GM12878 (cell line): ENCODE measurements around the gene QRFP. TPM values are rescaled to one million over a fixed set of nuclear protein-coding genes. Genes with fewer than 3 reads are reported as not detected.

Experiments used
- ATAC-seq: fragments of 200-7000 bp; cut with Tn5 transposase; 3 replicates; pipeline ENCODE4 v1.9.1; 2020; ENCODE audit warnings: mild to moderate bottlenecking, moderate library complexity
- BruUV-seq: library from RNA; stranded (reverse); fragments of 400-500 nt; replicated peaks from 2 replicates; lab custom pipeline; 2021; lab: Mats Ljungman, UMichigan
- CTCF ChIA-PET: fragments of 300-600 bp; sonication (Branson Sonifier 250); formaldehyde crosslinking; extraction: SDS; loops from one replicate; lab custom pipeline; 2021; ENCODE audit warnings: inconsistent platforms; lab: Yijun Ruan, JAX
- POLR2A ChIA-PET: fragments of 350-600 bp; formaldehyde crosslinking; extraction: SDS; loops from one replicate; lab custom pipeline; 2021; ENCODE audit warnings: inconsistent platforms; lab: Charles Lee
- RAD21 ChIA-PET: fragments of 300-600 bp; sonication (Branson Sonifier 250); formaldehyde crosslinking; loops from one replicate; lab custom pipeline; 2023; ENCODE audit warnings: antibody characterized with exemption; ENCODE audit not compliant: unreplicated experiment; lab: Charles Lee
- SMC1A ChIA-PET: fragments of 300-600 bp; sonication (Branson Sonifier 250); formaldehyde crosslinking; loops from one replicate; lab custom pipeline; 2023; ENCODE audit not compliant: unreplicated experiment, uncharacterized antibody; lab: Charles Lee
- DNase-seq: peaks from one replicate; pipeline ENCODE4 v3.0.0-alpha.2; 2011; ENCODE audit warnings: low read depth, low spot score
- FAIRE-seq: peaks from 3 replicates; lab custom pipeline; 2011; peaks lifted over from hg19 to GRCh38; lab: Jason Lieb, UNC
- H2AFZ ChIP-seq: 2 replicates; pipeline ENCODE4 v1.6.0; 2011; ENCODE audit warnings: low read depth, low read length, control low read depth; ENCODE audit not compliant: control insufficient read depth
- H3K27ac ChIP-seq: 2 replicates; pipeline ENCODE4 v1.5.1; 2011; ENCODE audit warnings: control low read depth; ENCODE audit not compliant: control insufficient read depth, insufficient read depth
- H3K27me3 ChIP-seq, 2 experiments: replicated peaks in 1 of 2; 2 replicates each; pipeline versions ENCODE4 v1.6.0 to v1.6.1; 2011; ENCODE audit warnings: low read length in 1 of 2; ENCODE audit not compliant: control insufficient read depth in 2 of 2, insufficient read depth in 2 of 2
- H3K36me3 ChIP-seq, 2 experiments: 2 replicates each; pipeline ENCODE4 v1.5.1; 2011; ENCODE audit warnings: low read length in 1 of 2; ENCODE audit not compliant: control insufficient read depth in 2 of 2, insufficient read depth in 2 of 2
- H3K4me1 ChIP-seq: 2 replicates; pipeline ENCODE4 v1.6.1; 2011; ENCODE audit warnings: mild to moderate bottlenecking, low read length, moderate library complexity, mixed read lengths; ENCODE audit not compliant: control insufficient read depth, insufficient read depth
- H3K4me2 ChIP-seq: 2 replicates; pipeline ENCODE4 v1.6.0; 2011; ENCODE audit warnings: control low read depth; ENCODE audit not compliant: control insufficient read depth, insufficient read depth
- H3K4me3 ChIP-seq: fragments of 200-600 bp; sonication (generic); 2 replicates; pipeline ENCODE4 v1.5.1; 2016
- H3K79me2 ChIP-seq: 2 replicates; pipeline ENCODE4 v1.6.0; 2011; ENCODE audit warnings: low read length; ENCODE audit not compliant: control insufficient read depth, insufficient read depth
- H3K9ac ChIP-seq: 2 replicates; pipeline ENCODE4 v1.8.0; 2011; ENCODE audit warnings: low read length, control low read depth, mixed read lengths; ENCODE audit not compliant: control insufficient read depth, insufficient read depth
- H3K9me3 ChIP-seq: replicated peaks from 3 replicates; pipeline ENCODE4 v1.5.1; 2011; ENCODE audit warnings: mild to moderate bottlenecking, low read length; ENCODE audit not compliant: control insufficient read depth, insufficient read depth
- H4K20me1 ChIP-seq: 2 replicates; pipeline ENCODE4 v1.6.0; 2011; ENCODE audit not compliant: control insufficient read depth, insufficient read depth
- ESRRA ChIP-seq: IDR thresholded peaks from 2 replicates; pipeline ENCODE4 v1.6.1; 2012; ENCODE audit warnings: mild to moderate bottlenecking, low read length, improper control_type of control experiment
- HDAC6 ChIP-seq: fragments of 200-600 bp; sonication (generic); IDR thresholded peaks from one replicate; pipeline ENCODE4 v1.8.0; 2017; ENCODE audit warnings: antibody characterized with exemption; ENCODE audit not compliant: unreplicated experiment
- NR2F1 ChIP-seq: fragments of 450-650 bp; conservative IDR thresholded peaks from 2 replicates; pipeline ENCODE4 v1.6.1; 2017; ENCODE audit warnings: mild to moderate bottlenecking
- RBBP5 ChIP-seq: fragments of 200-600 bp; sonication (generic); conservative IDR thresholded peaks from 2 replicates; pipeline ENCODE4 v1.6.1; 2016
- WGBS: methylation state at CpG from one replicate; pipeline ENCODE4 v1.1.6; 2016; ENCODE audit warnings: low lambda C conversion rate; ENCODE audit not compliant: insufficient replicate concordance, insufficient coverage; ENCODE audit errors: missing lambda C conversion rate; 5-methylcytosine and 5-hydroxymethylcytosine counted together
- in situ Hi-C: fragments of 300-500 bp; cut with MboI; formaldehyde crosslinking; loops from 9 replicates; pipeline ENCODE4 v1.14.3; 2018; ENCODE audit warnings: mixed read lengths
- intact Hi-C: fragments of 100-400 bp; cut with micrococcal nuclease; formaldehyde crosslinking; loops from one replicate; pipeline ENCODE4 v1.14.2; 2022; ENCODE audit not compliant: unreplicated experiment
- polyA plus RNA-seq, 11 experiments: library from polyadenylated mRNA; depleted of rRNA in 4 of 11; unstranded in 6 of 11; stranded (reverse) in 5 of 11; fragments of >200 nt; fragmentation: Nextera tagmentation in 4 of 11; fragmentation: Illumina TruSeq in 1 of 11; extraction: Ambion mirVana in 4 of 11; extraction: Trizol in 1 of 11; gene quantifications; 1 replicate in 1 of 11; 2 replicates in 10 of 11; pipeline versions ENCODE4 v1.2.1 to v1.2.3, GENCODE V29; 2011 to 2016; ENCODE audit warnings: inconsistent platforms in 2 of 11, missing spikeins in 2 of 11, low read depth in 1 of 11
- total RNA-seq, 4 experiments: library from RNA; depleted of rRNA in 3 of 4; stranded (reverse); fragments of >200 nt in 3 of 4; fragmentation: Illumina TruSeq in 1 of 4; extraction: Trizol in 1 of 4; gene quantifications; 2 replicates each; pipeline versions ENCODE4 v1.2.1 to v1.2.3, GENCODE V29; 2013 to 2021
- TF ChIP-seq, protein P1 (sequence below): IDR thresholded peaks from 2 replicates; pipeline ENCODE4 v1.6.1; 2012; ENCODE audit warnings: low read depth, low read length, improper control_type of control experiment

Gene QRFP
- total and polyA plus RNA-seq, 10 of the 15 experiments (the other 5 are each of a cell fraction or from before 2014, with no cell fraction given) = not detected

DNA sequence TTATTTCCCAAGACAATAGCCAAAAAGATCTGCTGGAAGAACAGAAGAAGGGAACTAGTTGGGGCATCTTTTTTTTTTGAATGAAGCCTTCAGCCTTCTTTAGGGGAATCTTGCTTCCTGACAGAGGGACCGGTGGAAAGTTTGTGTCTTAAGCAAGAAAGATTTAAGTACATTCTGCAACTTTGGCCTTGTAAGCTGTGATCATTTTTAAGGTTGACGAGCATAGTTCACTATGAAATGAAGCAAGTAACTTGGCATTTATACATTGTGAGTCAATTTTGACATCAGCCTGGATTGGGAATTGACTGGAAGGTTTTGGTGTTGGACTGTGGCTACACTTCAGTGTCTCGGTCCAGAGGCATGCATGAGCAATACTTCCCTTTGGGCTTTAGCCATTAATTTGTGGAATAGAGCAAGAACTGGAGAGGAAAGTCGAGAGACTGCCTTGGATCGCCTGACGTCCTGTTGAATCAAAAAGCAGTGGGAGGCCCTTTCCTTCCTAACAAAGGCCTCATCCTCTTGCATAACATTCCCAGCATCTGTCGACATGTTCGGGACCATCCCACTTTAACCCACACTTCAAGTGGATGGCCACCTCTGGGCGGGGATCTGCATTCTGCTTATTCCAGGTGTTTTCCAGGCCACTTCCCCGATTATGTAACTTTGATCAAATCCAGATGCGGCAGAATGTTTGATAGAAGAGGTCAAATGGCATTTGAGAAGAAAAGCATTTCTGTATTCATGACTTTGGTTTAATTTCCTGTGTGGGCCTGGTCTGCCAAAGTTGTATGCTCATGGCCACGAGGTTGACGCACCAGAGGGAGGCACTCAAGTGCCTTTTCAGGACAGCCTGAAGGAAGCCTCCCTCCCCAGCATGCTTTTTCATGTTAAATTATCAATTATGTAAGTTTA is 49.0 kb downstream of the QRFP start:
- no peak overlapping the region for H3K4me2 ChIP-seq
- H4K20me1 ChIP-seq = no peaks in the 10 kb centered on the region
- RAD21 ChIA-PET = no interaction called here
- no peak for ATAC-seq
- no peak for FAIRE-seq
- in situ Hi-C loops = no loop called here
- WGBS = 93% methylated on average over 13 of the region's 13 CpGs
- intact Hi-C loops = no loop called here
- no peak for DNase-seq
- POLR2A ChIA-PET = no interaction called here
- no peak overlapping the region for H3K27ac ChIP-seq
- H3K9ac ChIP-seq = no peak overlapping the region
- H3K79me2 ChIP-seq = peaks cover 8% of the 10 kb centered on the region
- TF ChIP-seq NR2F1 = no peak
- TF ChIP-seq HDAC6 = no peak
- no peak for TF ChIP-seq RBBP5
- TF ChIP-seq ESRRA = no peak
- TF ChIP-seq, protein P1, sequence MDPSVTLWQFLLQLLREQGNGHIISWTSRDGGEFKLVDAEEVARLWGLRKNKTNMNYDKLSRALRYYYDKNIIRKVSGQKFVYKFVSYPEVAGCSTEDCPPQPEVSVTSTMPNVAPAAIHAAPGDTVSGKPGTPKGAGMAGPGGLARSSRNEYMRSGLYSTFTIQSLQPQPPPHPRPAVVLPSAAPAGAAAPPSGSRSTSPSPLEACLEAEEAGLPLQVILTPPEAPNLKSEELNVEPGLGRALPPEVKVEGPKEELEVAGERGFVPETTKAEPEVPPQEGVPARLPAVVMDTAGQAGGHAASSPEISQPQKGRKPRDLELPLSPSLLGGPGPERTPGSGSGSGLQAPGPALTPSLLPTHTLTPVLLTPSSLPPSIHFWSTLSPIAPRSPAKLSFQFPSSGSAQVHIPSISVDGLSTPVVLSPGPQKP = no peak
- H3K4me1 ChIP-seq = no peaks in the 10 kb centered on the region
- H3K27me3 ChIP-seq = no peaks in the 10 kb centered on the region
- no peaks in the 10 kb centered on the region for H3K9me3 ChIP-seq
- no peak overlapping the region for H2AFZ ChIP-seq
- no TSS peak for BruUV-seq
- CTCF ChIA-PET = interaction anchor here (0.8 to 2.4 kb wide), 2 partner anchors 11 to 17 kb away, joined by 3 to 8 read pairs; no protein-coding TSS in a partner anchor
- no peaks in the 10 kb centered on the region; a peak in 2 of 4 replicates for H3K36me3 ChIP-seq
- SMC1A ChIA-PET = no interaction called here
- no peak overlapping the region for H3K4me3 ChIP-seq
